DMS114 treated with DMSO at 0.1 percent for 48 hours (cell line): ENCODE data around the gene CFAP300.

Experiments used
- DNase-seq: peaks from one replicate; lab custom pipeline; 2025; ENCODE audit not compliant: unreplicated experiment; lab: John Stamatoyannopoulos, UW

The CFAP300 gene

DNA sequence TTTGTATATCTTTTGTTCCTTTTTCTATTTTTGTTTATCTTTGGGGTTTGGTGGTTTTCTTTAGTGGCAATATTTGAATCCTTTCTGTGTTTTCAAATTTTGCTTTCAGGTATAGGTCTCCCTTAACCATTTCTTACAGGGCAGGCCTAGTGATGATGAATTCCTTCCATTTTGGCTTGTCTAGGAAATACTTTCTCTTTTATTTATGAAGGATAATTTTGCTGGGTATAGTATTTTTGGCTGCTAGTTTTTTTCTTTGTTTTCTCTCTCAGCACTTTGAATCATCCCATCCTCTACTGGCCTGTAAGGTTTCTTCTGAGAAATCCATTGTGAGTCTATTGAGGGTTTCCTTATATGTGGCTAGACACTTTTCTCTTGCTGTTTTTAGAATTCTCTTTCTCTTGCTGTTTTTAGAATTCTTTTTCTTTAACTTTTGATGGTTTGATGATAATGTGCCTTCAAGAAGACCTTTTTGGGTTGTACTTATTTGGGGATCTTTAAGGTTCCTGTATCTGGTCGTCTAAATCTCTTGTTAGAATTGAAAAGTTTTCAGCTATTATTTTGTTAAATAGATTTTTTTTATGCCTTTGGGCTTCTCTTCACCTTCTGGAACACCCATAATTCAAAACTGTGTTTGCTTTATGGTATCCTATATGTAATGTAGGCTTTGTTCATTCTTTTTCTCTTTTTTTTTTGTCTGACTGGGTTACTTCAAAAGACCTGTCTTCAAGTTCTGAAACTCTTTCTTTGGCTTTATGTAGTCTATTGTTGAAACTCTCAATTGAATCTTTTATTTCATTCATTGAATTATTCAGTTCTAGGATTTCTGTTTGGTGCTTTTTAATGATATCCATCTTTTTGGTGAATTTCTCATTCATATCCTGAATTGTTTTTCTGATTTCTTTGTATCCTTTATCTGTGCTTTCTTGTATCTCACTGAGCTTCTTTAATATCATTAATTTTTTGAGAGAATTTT is 24.5 kb downstream of the CFAP300 start:
- no peak for DNase-seq

DNA sequence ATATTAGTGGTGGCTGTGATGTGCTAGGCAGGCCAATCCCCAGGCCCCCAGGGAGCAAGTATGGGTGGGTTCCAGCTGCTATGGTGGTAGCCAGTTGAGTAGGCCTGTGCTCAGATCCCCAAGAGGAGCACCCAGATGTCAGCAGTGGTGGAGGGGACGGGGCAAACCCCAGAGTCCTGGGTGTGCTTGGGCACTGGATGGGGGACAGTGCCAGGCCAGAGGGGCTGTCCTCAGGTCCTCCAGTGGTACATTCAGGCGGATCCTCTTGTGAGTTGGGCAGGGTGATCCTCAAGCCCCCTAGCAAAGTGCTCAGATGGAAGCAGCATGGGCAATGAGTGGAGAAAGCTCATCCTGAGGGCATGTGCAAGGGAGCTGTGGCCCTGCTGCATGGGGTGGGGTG is 26.0 kb downstream of the CFAP300 start:
- no peak for DNase-seq

DNA sequence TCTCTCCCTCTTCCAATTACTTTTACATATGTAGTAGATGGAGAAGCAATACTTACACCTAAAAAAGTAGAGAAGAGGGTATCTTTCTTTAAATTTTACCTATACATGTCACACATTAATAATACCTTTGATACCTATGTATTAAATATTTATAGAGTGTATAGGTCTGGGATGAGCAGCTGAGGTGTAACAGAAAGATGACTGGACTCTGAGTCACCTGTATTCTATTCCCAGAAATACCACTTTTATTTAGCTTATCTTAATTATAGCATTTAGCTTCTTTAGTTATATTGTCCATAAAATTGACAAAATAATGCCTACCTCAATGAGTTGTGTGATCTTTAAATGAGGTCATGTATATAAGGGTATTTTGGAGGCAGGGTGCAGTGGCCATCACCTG is 32.4 kb downstream of the CFAP300 start:
- DNase-seq: no peak

DNA sequence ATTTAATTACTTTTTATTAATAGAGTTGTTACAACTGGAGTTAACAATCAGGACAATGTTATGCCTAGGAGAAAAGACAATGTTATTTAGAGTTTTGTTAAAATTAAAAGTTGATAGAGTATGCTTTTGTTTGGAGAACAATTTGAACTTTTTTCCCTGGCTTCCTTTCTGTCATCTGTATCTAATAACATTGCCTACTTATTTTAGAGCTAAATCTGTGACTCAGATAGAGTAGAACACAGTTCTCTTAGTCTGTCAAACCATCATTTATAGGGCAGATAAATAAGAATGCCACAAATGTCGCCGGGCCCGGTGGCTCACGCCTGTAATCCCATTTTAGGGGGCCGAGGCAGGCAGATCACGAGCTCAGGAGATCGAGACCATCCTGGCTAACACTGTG is 34.1 kb downstream of the CFAP300 start:
- DNase-seq: no peak

DNA sequence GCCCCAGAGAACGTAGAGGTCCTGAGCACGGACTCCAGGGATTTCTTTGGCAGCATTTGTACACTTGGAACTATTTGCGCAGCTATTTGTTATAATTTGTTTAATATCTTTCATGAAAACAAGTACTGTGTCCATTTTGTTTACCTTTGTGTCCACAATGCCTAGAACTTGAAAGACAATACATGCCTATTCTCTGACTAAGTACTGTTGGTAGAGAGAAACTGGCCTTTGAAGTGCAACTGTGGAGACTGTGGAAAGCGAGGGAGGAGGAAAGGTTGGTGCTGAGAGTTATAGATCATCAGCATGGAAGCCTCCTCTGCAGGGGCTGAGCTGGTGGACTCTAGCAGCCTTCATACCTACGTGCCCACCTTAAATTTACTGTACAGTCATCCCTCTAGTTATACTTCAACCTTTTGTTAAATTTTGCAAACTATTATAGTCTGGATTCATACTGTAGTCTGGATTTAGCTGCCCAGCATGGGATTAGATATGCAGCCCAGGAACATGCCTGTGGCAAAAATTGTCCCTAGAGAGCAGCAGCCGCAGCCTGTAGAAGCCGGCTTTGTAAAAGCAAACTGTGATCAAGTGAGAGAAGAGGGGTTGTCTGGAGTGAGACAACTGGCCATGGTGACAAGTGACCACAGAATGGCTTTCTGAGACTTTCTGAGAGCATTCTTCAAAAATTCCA is 38.8 kb downstream of the CFAP300 start:
- DNase-seq: no peak

DNA sequence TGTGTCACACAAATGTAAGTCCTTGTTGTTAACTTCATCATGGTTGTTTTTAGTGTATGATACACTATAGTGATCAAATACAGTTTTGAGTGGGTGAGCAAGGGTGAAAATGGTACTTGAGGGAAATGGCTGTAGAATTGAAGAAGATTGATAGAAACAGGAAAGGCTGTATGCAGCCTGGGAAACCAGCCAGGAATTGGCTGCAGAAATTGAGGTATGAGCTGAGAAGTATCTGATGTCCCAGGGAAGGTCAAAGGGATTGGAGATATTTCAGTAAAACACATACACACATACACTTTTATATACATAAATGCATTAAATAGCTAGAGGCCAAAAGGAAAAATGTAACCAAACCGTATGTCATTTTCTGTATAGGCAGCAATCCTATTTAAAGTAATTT is 49.9 kb downstream of the CFAP300 start:
- no peak for DNase-seq

DNA sequence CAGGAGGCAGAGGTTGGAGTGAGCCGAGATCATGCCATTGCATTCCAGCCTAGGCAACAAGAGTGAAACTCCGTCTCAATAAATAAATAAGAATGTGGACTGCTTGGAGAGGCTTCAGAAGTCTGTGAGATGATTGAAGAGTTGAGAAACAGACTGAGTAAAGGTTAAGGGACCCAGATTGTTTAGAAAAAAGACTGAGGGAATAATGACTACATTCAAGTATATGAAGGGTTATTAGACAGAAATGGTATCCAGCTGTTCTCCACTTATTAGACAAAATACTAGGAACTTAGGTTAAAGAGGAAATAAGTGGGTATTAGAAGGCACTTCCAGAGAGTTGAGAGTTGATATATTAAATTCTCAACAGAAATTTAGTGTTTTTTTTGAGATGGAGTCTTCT is 52.5 kb downstream of the CFAP300 start:
- no peak for DNase-seq

DNA sequence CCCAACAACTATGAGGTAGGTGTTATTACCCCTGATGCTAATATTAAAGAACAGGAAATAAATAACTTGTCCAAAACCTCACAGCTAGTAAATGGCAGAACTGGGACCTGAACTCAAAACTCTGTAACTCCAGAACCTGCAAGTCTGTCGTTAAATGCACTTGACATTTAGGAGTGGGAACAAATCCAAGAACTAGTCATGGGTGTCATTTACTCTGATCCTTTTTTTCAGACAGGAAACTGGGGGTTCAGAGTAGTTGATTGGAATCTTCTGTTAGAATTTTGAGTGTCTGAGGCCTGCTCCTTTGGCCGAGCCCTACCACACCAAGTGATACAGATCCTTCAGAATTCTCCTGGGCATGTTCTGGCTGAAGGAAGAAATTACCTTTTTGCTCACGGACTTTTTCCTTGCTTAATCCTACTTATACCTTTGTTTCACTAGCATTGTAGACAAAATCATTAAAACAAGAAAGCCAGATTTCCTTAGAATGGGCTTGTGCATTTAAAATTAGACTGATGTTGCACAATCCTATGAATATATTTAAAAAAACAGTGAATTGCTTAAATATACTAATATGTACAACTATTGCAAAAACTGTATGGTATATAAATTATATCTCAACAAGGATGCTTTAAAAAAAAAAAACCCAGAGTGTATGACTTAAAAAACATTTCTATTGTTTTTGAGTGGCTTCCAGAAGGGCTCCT is 61.6 kb downstream of the CFAP300 start:
- DNase-seq: no peak

DNA sequence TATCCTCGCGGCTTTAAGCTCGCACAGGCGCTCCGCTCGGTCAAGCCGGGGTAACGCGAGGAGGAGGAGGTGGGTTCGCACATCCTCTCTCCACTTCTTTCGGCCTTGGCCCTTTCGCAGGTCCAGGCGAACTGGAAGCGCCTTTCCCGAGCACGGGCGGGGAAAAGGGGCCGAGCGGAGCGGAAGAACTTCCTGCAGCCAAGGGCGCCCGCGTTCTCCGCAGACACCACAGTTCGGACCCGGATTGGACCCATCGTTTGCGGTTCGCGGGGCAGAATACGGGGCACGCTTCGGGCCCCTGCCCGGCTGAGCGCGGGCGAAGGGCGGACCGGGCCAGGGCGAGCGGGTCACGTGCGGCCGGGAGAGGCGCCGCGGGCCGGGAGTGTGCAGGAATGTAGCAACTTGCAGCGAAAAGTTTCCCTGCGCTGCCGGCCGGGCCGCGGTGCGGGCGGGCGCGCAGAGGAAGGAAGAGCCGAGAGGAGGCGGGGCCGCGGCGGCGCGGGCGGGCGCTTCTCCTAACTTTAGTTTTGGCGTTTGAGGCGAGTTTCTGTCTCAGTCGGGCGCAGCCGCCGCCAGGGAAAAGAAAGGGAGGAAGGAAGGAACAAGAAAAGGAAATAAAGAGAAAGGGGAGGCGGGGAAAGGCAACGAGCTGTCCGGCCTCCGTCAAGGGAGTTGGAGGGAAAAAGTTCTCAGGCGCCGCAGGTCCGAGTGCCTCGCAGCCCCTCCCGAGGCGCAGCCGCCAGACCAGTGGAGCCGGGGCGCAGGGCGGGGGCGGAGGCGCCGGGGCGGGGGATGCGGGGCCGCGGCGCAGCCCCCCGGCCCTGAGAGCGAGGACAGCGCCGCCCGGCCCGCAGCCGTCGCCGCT is 62.9 kb downstream of the CFAP300 start, which contains the start of gene YAP1:
YAP1 (plus strand) TSS at position 552 of the 865 bp plus-strand sequence. CDS start 402 bp downstream, outside the sequence.
- peak; percentile 63 for DNase-seq

DNA sequence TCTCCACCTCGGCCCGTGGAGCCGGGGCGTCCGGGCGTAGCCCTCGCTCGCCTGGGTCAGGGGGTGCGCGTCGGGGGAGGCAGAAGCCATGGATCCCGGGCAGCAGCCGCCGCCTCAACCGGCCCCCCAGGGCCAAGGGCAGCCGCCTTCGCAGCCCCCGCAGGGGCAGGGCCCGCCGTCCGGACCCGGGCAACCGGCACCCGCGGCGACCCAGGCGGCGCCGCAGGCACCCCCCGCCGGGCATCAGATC is 63.4 kb downstream of the CFAP300 start:
- DNase-seq: no peak

DNA sequence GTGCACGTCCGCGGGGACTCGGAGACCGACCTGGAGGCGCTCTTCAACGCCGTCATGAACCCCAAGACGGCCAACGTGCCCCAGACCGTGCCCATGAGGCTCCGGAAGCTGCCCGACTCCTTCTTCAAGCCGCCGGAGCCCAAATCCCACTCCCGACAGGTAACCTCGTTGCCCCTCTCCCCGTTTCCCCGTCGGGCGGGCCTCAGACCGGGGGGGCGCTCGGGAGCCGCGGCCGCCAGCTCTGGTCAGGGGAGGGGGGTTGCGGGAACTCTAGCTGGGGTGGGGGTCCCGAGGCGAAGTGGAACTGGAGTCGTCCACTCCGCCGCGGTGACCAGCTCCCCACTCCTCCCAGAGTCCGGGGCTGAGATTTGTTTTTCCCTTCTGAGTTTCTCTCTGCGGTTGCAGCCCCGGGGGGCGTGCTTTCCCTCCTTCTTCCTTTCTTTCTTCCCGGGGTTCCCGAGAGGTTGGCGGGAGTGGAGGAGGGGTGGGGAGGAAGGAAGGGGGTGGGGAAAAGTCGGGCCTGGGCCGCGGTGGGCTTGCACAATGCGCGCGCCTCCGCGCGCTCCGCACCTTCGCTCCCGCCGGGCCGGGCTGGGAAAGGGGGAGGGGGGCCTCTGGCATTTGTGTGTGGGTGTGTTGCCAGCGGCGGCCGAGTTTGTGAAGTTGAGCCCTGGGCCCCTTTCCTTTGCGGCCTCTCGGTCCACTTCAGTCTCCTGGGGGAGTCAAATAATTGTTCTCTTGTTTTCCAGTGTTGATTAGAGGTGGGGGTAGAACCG is 64.0 kb downstream of the CFAP300 start:
- DNase-seq: peak; percentile 38

DNA sequence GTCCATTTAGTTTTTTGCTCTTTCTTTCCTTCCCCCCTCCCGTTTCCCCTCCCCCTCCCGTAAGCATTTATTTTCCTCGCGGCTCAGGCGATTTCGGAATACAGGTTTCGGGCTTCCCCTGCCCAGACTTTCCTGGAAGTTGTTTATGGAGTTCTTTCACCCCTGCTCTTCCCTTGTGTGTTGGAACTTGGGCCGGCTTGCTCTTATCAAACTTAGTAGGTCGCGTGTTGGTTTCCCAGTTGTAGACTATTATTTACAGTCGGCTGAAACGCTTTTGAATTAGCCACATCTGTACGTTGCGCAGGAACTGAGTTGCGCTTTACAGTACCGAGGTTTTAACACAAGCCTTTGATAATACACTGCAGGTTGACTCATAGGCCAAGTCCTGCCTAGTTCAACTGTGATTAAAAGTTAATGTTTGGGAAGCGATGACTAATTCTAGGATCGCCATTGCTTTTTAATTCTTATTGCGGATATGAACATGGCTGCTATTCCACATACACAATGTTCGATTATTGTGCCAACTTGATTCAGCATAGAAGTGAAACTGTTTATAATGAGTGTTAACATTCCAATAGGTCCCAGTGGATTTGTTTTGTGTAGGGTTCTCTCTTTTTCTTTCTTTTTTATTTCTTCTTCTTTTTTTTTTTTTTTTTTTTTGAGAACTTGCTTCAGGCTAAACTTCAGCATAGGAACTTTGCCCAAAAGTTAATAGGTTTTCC is 64.7 kb downstream of the CFAP300 start:
- peak; percentile 38 for DNase-seq

DNA sequence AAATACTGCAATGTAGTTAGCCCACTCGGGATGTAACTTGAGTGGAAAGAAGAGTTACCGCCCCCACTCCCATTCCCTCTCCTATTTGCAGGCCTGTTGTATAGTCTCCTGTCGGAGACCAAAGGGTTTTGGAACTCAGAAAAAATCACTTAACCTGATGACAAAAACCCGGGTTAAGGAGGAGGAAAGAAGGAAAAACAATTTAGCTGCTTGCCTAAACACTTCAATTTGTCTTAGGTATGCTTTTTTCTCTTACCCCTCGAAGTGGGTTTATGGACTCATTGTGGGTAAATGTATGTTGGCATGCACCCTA is 65.2 kb downstream of the CFAP300 start:
- DNase-seq: peak; percentile 18

DNA sequence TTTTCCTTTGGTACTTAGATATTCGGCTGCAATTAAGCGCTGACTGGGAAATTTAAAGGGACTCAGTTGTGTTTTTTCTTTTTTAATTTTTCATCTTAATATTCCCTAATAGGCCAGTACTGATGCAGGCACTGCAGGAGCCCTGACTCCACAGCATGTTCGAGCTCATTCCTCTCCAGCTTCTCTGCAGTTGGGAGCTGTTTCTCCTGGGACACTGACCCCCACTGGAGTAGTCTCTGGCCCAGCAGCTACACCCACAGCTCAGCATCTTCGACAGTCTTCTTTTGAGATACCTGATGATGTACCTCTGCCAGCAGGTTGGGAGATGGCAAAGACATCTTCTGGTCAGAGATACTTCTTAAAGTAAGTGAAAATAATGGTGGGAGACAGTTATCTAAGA is 66.8 kb downstream of the CFAP300 start:
- no peak for DNase-seq

DNA sequence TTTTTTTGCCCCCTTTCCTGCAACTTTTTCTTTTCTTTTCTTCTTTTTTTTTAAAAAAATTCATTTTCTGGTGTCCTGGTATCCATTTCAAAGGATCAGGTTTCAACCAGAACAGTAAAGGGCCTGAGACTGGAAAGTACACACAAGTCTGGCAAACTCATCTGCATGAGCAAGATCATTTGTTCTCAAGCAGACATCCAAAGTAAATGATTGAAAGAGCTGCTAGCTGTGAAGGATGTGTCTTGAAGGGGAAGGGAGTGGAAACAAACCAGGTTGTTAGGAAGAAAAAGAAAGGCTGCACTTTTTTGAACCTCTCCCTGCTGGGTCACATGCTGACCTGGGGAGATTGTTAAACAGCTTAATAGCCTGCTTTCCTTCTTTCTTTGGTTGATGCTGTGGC is 68.3 kb downstream of the CFAP300 start:
- no peak for DNase-seq

DNA sequence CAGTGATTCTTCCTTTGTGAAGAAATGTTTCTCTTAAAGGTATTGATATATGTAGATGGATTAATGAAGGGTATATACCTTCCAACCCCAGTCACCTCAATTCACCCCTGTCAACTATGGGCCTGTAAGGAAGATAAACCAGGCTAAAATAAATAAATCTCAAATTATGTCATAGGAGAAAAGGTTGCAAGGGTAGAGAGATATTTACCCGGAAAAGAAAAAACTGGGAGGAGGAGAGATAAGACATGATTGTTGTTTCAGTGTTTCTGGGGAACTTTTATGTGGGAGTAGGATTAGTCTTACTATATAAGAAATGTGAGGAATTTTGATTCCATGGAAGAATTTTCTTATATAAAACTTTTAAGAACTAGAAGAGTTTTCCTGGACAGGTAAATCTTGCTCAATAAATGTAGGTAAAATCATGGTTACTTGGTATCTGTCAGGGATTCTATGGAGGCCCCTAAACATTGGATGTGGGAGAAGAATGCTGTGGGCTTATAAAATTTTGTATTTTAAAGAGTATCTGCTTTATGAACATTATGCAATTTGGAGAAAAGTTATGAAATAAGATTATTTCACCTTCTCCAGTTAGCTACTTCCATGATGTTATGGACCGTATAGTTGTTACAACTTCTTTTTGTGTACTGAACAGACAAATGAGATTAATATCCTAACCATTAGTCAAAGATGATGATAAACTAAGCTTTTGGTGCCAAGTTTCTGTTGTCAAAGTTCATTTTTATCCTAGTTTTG is 69.4 kb downstream of the CFAP300 start:
- DNase-seq: no peak

DNA sequence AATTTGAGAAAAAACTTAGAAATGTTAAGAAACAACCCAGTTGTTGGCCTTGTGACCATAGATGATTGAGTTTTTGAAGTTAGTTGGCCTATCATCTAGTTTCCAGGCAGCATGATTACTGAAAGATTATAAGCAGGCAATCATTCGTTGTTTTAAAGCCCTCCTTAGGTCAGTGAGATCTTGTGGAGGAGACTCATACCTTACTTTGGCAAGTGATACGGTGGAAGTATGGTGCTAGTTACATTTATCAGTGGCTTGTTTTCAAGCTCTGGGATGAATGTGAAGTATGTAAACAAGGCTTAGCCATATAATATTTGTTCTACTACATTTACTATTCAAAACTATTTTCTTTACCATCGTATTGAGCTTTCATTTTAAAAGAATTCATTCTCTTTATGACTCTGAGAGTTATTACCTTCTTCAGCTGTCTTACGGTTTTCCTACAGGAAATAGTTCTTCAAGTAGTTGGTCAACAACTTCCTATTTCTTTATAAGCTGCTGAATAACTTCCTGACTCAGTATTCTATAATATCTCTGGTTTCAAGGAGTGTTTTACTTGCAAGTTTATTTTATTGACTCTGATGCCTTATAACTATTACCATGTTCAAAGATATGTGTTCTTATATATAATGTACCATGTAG is 70.4 kb downstream of the CFAP300 start:
- DNase-seq: no peak

DNA sequence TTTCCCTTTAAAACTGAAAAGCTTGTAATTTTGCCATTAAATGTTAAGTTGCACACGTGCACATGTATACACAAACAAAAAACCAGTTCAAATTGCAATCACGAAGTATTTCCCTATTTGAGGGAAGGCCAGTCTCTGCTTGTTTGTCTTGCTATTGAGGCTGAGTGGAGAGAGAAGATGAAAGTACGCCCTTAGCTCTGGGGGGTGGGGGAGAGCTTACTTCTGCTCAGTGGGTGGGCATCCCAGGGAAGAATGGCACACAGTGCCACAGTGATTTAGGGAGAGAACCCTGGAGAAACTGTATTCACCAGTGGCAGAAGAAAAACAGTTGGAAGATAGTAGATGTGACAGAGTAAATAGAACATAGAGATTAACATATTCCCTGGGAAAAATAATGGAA is 71.7 kb downstream of the CFAP300 start:
- DNase-seq: no peak
